CD4-positive, alpha-beta T cell treated with Interleukin-21 for 1 hour (primary cell): ENCODE results near the gene PALM2AKAP2.
"Not testable (repeated sequence)": the region's sequence is repeated elsewhere in the genome, so short reads cannot be mapped to it uniquely, and the experiment has no call there.

Experiments used
- DNase-seq: peaks from one replicate; pipeline ENCODE4 v3.0.0-alpha.2; 2020

The PALM2AKAP2 gene

DNA sequence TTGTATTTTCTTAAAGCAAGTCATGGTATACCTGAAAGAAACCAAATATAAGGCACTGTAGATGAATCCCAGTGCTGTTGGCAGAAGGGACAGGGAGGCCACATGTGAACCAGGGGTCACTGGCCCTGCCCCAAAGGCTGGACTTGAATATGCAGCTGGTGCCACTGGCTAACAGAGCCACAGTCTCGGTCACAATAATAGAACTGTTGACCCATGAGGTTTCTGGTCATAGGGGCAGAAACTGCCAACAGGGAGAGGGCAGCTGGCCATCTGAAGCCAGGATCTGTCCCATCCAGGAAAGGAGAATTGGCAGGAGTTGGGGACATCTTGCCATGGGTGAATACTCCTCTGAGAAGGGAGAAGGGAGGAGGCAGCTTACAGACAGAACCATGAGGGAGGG lies 31.9 kb downstream of the PALM2AKAP2 start:
- no peak for DNase-seq

DNA sequence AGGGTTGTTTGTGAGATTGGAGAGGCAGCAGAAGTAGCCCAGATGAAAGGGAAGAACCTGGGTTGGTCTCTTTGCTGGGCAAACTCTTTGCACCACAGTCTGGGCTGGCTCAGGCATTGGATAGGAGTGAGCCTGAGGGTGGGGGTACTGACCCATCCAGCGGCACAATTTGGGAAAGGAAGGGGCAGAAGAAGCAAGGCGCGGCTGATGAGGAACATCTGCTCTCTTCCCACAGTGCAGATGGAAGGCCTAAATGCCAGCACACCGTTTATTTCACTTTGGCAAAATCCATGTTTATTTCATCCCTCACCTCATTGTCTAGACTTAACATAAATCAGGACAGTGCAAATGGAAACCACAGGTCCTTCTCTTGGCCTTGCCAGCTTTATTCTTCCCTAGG lies 32.3 kb downstream of the PALM2AKAP2 start:
- DNase-seq, result no peak

DNA sequence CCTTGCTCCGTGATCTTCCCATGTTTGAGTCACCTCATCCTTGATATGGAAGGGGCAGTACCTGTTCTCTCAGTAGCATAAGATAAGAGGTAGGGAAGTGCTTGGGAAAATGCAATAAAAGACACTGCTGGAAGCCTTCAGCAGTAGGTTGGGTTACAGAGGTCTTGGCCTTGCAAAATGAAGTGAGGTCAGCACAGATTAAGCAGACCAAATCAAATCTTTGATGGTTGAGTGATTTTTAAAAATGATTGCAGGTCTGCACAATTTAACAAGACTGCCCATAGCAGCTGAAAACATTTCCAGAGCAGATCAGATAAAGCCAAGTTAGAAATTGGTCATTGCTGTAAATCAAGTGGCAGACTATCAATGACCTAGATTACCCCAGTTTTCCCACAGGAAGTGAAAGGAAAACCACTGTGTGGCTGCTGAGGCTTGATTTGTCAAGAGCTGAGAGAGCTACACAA lies 32.9 kb downstream of the PALM2AKAP2 start:
- DNase-seq, result no peak

DNA sequence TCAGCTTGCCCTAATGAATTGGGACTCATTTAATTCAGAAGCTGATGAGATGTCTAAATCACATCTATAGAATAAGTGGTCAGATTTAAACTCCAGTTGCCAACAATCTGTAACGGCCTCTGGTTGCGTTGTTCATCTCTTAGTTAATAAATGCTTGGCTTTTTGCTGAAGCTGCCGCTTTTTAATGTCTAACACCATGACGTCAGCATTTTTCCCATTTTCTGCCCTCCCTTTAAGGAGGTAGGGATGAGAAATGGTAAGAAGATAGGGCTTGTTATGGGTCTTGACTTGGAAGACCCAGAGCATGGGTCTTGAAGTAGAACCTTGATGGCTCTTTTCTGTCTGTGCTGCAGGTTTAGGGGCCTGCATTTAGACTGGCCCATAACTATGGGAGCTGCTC lies 33.3 kb downstream of the PALM2AKAP2 start:
- DNase-seq, result no peak

DNA sequence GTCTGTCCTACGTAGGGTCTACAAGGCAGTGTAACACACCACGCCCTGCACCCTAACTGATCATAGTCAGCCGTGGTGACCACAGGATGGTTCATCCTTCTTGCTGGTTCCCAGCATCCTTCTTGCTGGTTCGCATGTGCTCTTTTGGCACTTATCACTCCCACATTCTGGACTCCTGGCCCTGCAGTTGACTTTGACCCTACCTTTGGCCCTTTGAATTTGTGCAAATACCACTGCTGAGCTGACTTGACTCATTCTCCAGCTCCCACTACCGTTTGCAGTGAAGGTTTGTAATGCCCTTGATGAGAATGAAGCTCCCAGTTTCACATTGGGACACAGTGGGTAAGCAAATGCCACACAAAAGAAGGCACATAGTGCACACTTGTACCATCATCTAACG lies 33.8 kb downstream of the PALM2AKAP2 start:
- no peak for DNase-seq

DNA sequence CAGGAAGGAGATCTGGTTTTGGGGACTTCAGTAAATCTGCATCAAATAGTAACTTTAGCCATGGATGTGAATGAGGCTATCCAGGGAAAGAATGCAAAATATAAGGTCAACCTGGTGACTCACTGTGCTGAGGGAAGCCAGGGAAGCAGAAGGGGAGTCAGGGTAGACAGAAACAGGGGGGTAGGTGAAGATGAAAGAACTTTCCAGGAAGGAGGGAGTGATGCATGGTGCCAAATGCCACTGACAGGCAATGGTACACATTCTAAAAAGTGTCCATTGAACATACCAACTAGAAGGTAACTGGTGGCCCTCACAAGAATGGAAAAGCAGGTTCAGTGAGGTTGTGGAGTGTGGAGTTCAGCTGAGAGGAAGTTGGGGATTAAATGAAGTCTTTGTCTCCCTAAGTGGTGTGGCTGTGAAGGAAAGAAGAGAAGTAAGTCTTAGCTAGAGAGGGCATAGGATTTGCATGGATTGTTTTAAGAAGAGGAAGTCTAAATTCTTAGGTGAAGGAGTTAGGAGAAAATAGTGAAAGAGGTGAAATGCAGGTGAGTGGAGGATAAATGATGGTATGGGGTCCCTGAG lies 35.5 kb downstream of the PALM2AKAP2 start:
- DNase-seq, result no peak

DNA sequence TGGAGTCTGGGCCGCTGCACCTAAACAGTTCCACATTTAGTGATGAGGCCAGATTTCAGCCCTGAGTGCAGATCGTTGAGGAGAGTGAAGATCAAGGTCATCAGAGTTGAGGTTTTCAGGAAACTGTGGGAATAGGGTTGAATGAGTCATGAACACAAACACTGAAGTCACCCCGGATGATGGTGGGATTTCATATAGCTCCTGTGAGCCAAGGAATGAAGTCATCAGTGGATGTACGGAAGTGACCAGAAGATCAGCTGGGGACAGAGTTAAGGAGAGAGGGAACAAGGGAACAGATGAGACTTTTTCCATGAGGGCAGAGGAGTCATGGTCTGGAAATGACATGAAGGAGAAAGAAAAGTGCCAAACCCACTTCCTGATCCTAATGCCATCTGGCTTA lies 36.5 kb downstream of the PALM2AKAP2 start:
- no peak for DNase-seq

DNA sequence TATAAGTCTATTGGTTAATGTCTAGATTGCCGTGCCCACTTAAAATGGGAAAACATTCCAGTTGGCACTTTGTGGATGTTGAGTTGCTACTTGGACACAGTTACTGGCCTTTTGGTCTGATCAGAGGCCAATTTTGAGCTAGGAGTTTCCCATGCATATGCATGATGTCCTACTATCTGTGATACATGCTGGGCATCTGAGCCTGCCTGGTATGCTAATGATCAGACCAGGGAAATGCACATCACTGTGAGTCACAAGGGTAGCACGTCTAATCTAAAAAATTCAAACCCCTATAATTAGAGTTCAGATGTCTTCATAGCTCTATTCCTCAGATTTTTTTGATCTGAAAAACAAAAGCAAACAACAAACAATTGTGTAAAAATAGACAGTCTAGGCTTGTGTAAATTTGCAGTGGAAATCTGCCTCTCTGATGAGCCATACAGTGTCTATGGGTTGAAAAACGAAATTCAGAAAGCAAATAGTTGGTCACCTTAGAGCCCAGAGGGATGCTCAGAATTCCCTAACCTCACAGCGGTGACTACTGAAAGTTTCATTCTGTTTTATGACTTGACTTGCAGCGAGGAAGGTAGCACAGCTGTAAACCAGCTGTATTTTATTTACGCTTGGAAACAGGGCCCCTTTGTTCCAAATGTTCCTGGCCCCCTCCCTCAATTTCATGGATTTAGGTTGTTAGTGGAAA lies 37.3 kb downstream of the PALM2AKAP2 start:
- no peak for DNase-seq

DNA sequence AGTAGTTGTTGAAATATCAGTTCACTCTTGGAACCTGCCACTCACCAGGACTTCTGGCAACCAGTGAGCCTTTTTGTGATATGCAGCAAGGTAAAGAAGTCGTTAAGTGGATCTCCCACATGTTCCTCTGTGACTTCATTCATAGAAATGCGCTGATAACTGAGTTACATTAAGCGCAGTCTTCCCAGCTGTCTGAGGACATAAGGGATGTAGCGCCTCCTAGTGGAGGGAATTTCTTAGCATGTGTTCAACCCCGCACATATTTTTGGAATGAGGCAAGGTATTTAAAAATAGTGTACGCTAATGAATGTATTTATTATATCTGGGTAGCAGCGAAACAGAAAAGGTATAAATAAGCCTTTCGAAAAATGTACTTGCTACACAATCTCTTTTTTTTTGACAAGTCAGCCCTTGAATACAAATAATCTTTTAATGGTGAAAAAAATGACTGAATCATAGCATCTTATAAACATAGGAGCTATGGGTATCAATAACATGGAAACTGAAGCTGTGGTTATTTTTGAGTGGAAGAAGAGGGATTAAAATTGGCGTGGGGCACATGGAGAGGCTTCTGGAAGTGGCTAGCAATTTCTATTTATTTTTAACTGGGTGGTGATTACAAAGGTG lies 38.0 kb downstream of the PALM2AKAP2 start:
- DNase-seq, result peak; percentile 28

DNA sequence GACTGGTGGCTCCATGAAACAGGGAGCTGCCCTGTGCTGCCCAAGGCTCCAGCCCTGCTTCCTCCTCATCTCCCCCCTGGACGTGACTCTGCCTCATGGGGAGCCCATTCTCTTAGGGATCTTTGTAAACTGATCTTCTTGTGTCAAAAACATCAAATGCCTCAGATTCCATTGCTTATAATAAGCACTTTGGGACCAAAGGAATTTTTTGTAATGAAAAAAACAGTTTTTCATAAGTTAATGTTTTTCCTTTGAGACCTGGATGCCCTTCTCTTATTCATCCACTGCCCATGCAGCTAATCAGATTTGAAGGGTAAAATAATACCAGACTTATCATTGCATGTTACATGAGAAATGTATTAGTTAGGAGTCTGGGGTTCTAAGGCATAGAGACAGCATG lies 41.7 kb downstream of the PALM2AKAP2 start:
- no peak for DNase-seq

DNA sequence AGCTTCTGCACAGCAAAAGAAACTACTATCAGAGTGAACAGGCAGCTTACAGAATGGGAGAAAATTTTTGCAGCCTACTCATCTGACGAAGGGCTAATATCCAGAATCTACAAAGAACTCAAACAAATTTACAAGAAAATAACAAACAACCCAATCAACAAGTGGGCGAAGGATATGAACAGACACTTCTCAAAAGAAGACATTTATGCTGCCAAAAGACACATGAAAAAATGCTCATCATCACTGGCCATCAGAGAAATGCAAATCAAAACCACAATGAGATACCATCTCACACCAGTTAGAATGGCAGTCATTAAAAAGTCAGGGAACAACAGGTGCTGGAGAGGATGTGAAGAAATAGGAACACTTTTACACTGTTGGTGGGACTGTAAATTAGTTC lies 45.4 kb downstream of the PALM2AKAP2 start:
- DNase-seq, result not testable (repeated sequence)

DNA sequence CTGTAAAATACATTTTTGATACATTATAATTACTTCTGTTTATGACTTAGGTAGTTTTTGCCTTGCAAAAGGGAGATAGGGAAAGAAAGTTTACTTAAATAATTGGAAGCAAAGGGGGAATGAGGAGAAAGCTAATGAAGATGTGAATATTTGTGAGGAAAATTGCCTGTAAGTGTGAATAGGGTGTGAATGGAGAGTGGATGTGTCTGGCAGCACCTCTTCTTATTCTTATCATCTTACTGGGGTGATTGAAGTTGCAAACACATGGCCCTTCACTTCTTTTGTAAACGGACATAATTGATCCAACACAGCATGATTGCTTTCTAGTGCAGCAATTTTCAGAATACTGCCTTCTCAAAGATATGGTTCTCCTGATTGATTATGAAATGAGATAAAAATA lies 46.6 kb downstream of the PALM2AKAP2 start:
- no peak for DNase-seq

DNA sequence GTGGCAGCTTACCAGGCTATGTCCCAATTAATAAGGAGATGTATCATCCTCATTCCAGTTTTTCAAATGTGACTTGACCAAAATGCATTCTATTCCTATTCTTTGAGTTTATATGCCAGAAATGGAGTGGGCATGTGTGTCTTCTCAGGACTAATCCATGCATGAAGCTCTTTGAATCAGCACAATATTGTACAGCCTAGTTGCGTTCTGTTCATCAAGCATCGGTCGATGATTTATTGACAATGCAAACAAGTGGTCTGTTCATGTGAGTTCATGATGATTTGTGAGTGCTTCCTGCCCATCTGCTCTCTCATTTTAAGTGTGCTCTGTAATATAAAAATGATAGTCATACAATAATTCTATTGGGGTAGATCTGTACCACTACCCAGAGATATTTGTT lies 48.3 kb downstream of the PALM2AKAP2 start:
- DNase-seq, result no peak
